Brain microvascular endothelial cell (primary cell): ENCODE data around the gene OSBP2.

Experiments used
- DNase-seq: peaks from one replicate; pipeline ENCODE4 v3.0.0-alpha.2; 2020
- H3K27ac ChIP-seq: fragments of 250-450 bp; sonication (Bioruptor Pico); 2 replicates; pipeline ENCODE4 v1.5.1; 2020; ENCODE audit warnings: mild to moderate bottlenecking, moderate library complexity
- H3K27me3 ChIP-seq: fragments of 250-450 bp; sonication (Bioruptor Pico); replicated peaks from 2 replicates; pipeline ENCODE4 v1.5.1; 2020; ENCODE audit warnings: mild to moderate bottlenecking
- H3K36me3 ChIP-seq: fragments of 250-450 bp; sonication (Bioruptor Pico); replicated peaks from 2 replicates; pipeline ENCODE4 v1.5.1; 2020; ENCODE audit warnings: mild to moderate bottlenecking
- H3K4me3 ChIP-seq: 2 replicates; pipeline ENCODE4 v1.5.1; 2011; ENCODE audit warnings: low read depth, mild to moderate bottlenecking, control low read depth, low read length, moderate library complexity
- CTCF ChIP-seq: IDR thresholded peaks from 2 replicates; pipeline ENCODE4 v1.5.1; 2011; ENCODE audit warnings: low read depth, mild to moderate bottlenecking, moderate library complexity, low read length, control low read depth, inconsistent platforms; ENCODE audit errors: missing control alignments
- in situ Hi-C: cut with HindIII; loops from 2 replicates; pipeline ENCODE4 v1.10.0; 2017; ENCODE audit warnings: low sequenced_read_pairs, low pct_ligation_motif_present

The OSBP2 gene

GRCh38 chr22:30859714-30860095 is 165.0 kb downstream of the OSBP2 start:
- no peak for DNase-seq
- no peaks in the 10 kb centered on the region for H3K27me3 ChIP-seq
- no peak overlapping the region for H3K4me3 ChIP-seq
- TF ChIP-seq CTCF = no peak
- in situ Hi-C loops = no loop called here
- H3K36me3 ChIP-seq = no peaks in the 10 kb centered on the region
- H3K27ac ChIP-seq = no peak overlapping the region

- TF ChIP-seq CTCF = no peak
- no peak overlapping the region for H3K4me3 ChIP-seq
- in situ Hi-C loops = no loop called here
Measured at GRCh38 chr22:30860176-30861105, 165.8 kb downstream of the OSBP2 start.

GRCh38 chr22:30861131-30861530 is 166.5 kb downstream of the OSBP2 start:
- no peak for TF ChIP-seq CTCF
- Histone ChIP-seq H3K36me3 (no peaks in the 10 kb centered on the region), H3K4me3 (no peak overlapping the region), H3K27me3 (no peaks in the 10 kb centered on the region), H3K27ac (no peak overlapping the region)
- DNase-seq = no peak
- in situ Hi-C loops = no loop called here

More at GRCh38 chr22:30860176-30861105, 165.8 kb downstream of the OSBP2 start:
- H3K27me3 ChIP-seq = no peaks in the 10 kb centered on the region
- no peak overlapping the region for H3K27ac ChIP-seq
- no peaks in the 10 kb centered on the region for H3K36me3 ChIP-seq
- DNase-seq = no peak

GRCh38 chr22:30861688-30862552 is 167.2 kb downstream of the OSBP2 start:
- no peaks in the 10 kb centered on the region for H3K27me3 ChIP-seq
- TF ChIP-seq CTCF = no peak
- no peak for DNase-seq
- no peaks in the 10 kb centered on the region for H3K36me3 ChIP-seq
- no peak overlapping the region for H3K27ac ChIP-seq
- H3K4me3 ChIP-seq = no peak overlapping the region
- in situ Hi-C loops = no loop called here

- DNase-seq = no peak
- TF ChIP-seq CTCF = peak; percentile 8
- in situ Hi-C loops = no loop called here
- no peak overlapping the region for H3K4me3 ChIP-seq
- H3K27me3 ChIP-seq = no peaks in the 10 kb centered on the region
- H3K27ac ChIP-seq = no peak overlapping the region
- H3K36me3 ChIP-seq = no peaks in the 10 kb centered on the region
Measured at GRCh38 chr22:30863081-30863833, 168.6 kb downstream of the OSBP2 start.
